Measurements from ENCODE around the gene SLC30A5.

DNA sequence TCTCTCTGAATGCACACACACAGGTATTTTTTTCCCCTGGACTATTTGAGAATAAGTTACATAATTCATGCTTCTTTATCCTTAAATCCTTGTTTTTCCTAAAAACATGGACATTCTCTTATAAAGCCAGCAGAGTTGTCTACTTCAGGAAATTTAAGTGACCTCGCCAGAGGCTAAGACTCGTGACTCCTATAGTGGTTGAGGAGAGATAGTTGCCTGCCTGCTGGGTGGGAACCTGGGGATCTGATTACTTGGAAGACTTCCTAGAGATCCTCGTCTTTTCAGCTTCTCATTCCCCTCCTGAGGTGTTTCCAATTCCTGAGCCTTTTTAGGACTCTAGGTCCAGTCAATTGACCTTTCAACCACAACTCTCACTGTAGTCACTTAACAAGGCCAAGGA, 5.5 kb downstream of the SLC30A5 start:
- TF ChIP-seq POLR2A (IDR thresholded peaks at IDR 0.05; ENCODE audit: low read length) (no peak), GATA1 (IDR thresholded peaks at IDR 0.05; ENCODE audit: low read depth, low read length) (no peak)

Data from erythroblast (primary cell).